Karpas-422 (cell line): ENCODE data around the gene DENND1B. TPM values are rescaled to one million over a fixed set of nuclear protein-coding genes. Genes with fewer than 3 reads are reported as not detected.

Experiments
- DNase-seq: peaks from one replicate; pipeline ENCODE4 v3.0.0-alpha.2; 2015
- H2AFZ ChIP-seq: fragments of 200-600 bp; sonication (generic); 2 replicates; pipeline ENCODE4 v1.6.1; 2014; ENCODE audit warnings: antibody characterized with exemption, low read length, mixed read lengths
- H3K27ac ChIP-seq: fragments of 200-600 bp; sonication (generic); 2 replicates; pipeline ENCODE4 v1.5.1; 2014; ENCODE audit warnings: mild to moderate bottlenecking, low read length, moderate library complexity
- H3K27me3 ChIP-seq: fragments of 200-600 bp; sonication (generic); 2 replicates; pipeline ENCODE4 v1.6.1; 2014; ENCODE audit warnings: low read length, mixed read lengths
- H3K36me3 ChIP-seq: fragments of 200-600 bp; sonication (generic); 2 replicates; pipeline ENCODE4 v1.6.1; 2014; ENCODE audit warnings: low read length, mixed read lengths; ENCODE audit not compliant: insufficient read depth
- H3K4me1 ChIP-seq: fragments of 200-600 bp; sonication (generic); 2 replicates; pipeline ENCODE4 v1.6.1; 2014; ENCODE audit warnings: mild to moderate bottlenecking, low read length, mixed read lengths
- H3K4me2 ChIP-seq: fragments of 200-600 bp; sonication (generic); 2 replicates; pipeline ENCODE4 v1.6.1; 2014; ENCODE audit warnings: low read length, low read depth, mild to moderate bottlenecking; ENCODE audit not compliant: poor library complexity, severe bottlenecking
- H3K4me3 ChIP-seq: fragments of 200-600 bp; sonication (generic); 2 replicates; pipeline ENCODE4 v1.5.1; 2014; ENCODE audit warnings: mild to moderate bottlenecking, antibody characterized with exemption, low read length, mixed read lengths
- H3K79me2 ChIP-seq: fragments of 200-600 bp; sonication (generic); 2 replicates; pipeline ENCODE4 v1.6.1; 2014; ENCODE audit warnings: mild to moderate bottlenecking, low read length, mixed read lengths
- H3K9ac ChIP-seq: fragments of 200-600 bp; sonication (generic); 2 replicates; pipeline ENCODE4 v1.6.0; 2014; ENCODE audit warnings: low read length
- H3K9me2 ChIP-seq: fragments of 200-600 bp; sonication (generic), shearing (Covaris generic); replicated peaks from 2 replicates; pipeline ENCODE4 v1.6.0; 2014; ENCODE audit warnings: mild to moderate bottlenecking, low read length, moderate library complexity; ENCODE audit not compliant: insufficient read depth
- H3K9me3 ChIP-seq: fragments of 300-700, 200-600 bp; sonication (generic); 2 replicates; pipeline ENCODE4 v1.6.1; 2014; ENCODE audit warnings: low read length, mixed read lengths
- H4K20me1 ChIP-seq: fragments of 200-600 bp; sonication (generic); 2 replicates; pipeline ENCODE4 v1.6.1; 2014; ENCODE audit warnings: mild to moderate bottlenecking, antibody characterized with exemption, low read length, low read depth; ENCODE audit not compliant: insufficient read depth
- total RNA-seq: library from RNA; depleted of rRNA; stranded (reverse); fragments of >200 nt; shearing (Covaris generic); gene quantifications from 2 replicates; pipeline ENCODE4 v1.2.3, GENCODE V29; 2014; ENCODE audit warnings: low replicate concordance

Gene DENND1B
- total RNA-seq, 1 experiment from 2014 or later, result 36.0 TPM

- no peaks in the 10 kb centered on the region for H3K27me3 ChIP-seq
- H3K9ac ChIP-seq, result no peak overlapping the region
- no peaks in the 10 kb centered on the region for H3K4me1 ChIP-seq
- no peaks in the 10 kb centered on the region for H3K36me3 ChIP-seq
- H2AFZ ChIP-seq, result no peak overlapping the region
- H3K4me3 ChIP-seq, result no peak overlapping the region
- H3K79me2 ChIP-seq, result no peaks in the 10 kb centered on the region
- no peaks in the 10 kb centered on the region for H4K20me1 ChIP-seq
- no peak overlapping the region for H3K4me2 ChIP-seq
- no peaks in the 10 kb centered on the region for H3K9me2 ChIP-seq
- no peaks in the 10 kb centered on the region for H3K9me3 ChIP-seq
- no peak for DNase-seq
- H3K27ac ChIP-seq, result no peak overlapping the region
These were observed 231.2 kb downstream of the DENND1B start for GRCh38 chr1:197544130-197544529.

- no peaks in the 10 kb centered on the region for H3K4me1 ChIP-seq
- no peaks in the 10 kb centered on the region for H3K9me2 ChIP-seq
- H3K9me3 ChIP-seq, result no peaks in the 10 kb centered on the region
- H3K79me2 ChIP-seq, result no peaks in the 10 kb centered on the region
- H3K9ac ChIP-seq, result no peak overlapping the region
- H3K4me2 ChIP-seq, result no peak overlapping the region
- DNase-seq, result no peak
- H3K4me3 ChIP-seq, result no peak overlapping the region
- H2AFZ ChIP-seq, result no peak overlapping the region
- no peak overlapping the region for H3K27ac ChIP-seq
- no peaks in the 10 kb centered on the region for H3K36me3 ChIP-seq
- H3K27me3 ChIP-seq, result no peaks in the 10 kb centered on the region
- no peaks in the 10 kb centered on the region for H4K20me1 ChIP-seq
These were observed 233.9 kb downstream of the DENND1B start for GRCh38 chr1:197541411-197541810.

- Histone ChIP-seq H3K4me3 (no peak overlapping the region), H3K9me2 (no peaks in the 10 kb centered on the region), H4K20me1 (no peaks in the 10 kb centered on the region), H3K79me2 (no peaks in the 10 kb centered on the region), H3K4me2 (no peak overlapping the region), H3K9me3 (no peaks in the 10 kb centered on the region), H3K9ac (no peak overlapping the region), H3K4me1 (peaks cover 9% of the 10 kb centered on the region; the same call in 1 of the 2 replicates), H3K27me3 (no peaks in the 10 kb centered on the region), H3K36me3 (no peaks in the 10 kb centered on the region), H2AFZ (no peak overlapping the region), H3K27ac (no peak overlapping the region)
- DNase-seq, result peak; percentile 76
These were observed 248.4 kb downstream of the DENND1B start for GRCh38 chr1:197526736-197527371.

GRCh38 chr1:197521118-197521739, 254.1 kb downstream of the DENND1B start:
- Histone ChIP-seq H4K20me1 (no peaks in the 10 kb centered on the region), H3K9me3 (no peaks in the 10 kb centered on the region), H3K27me3 (no peaks in the 10 kb centered on the region), H2AFZ (no peak overlapping the region), H3K36me3 (no peaks in the 10 kb centered on the region), H3K79me2 (no peaks in the 10 kb centered on the region), H3K9ac (no peak overlapping the region), H3K9me2 (no peaks in the 10 kb centered on the region), H3K4me3 (no peak overlapping the region), H3K4me1 (peaks cover 12% of the 10 kb centered on the region), H3K27ac (no peak overlapping the region), H3K4me2 (no peak overlapping the region)
- DNase-seq, result peak; percentile 70

GRCh38 chr1:197519741-197520334, 255.4 kb downstream of the DENND1B start:
- H3K27me3 ChIP-seq, result no peaks in the 10 kb centered on the region
- no peaks in the 10 kb centered on the region for H3K36me3 ChIP-seq

GRCh38 chr1:197515421-197515820, 259.9 kb downstream of the DENND1B start:
- Histone ChIP-seq H4K20me1 (no peaks in the 10 kb centered on the region), H3K36me3 (no peaks in the 10 kb centered on the region), H3K4me1 (no peaks in the 10 kb centered on the region), H3K9me3 (no peaks in the 10 kb centered on the region), H3K79me2 (no peaks in the 10 kb centered on the region), H3K4me2 (no peak overlapping the region), H3K27ac (no peak overlapping the region), H3K4me3 (no peak overlapping the region), H3K27me3 (no peaks in the 10 kb centered on the region), H3K9ac (no peak overlapping the region), H3K9me2 (no peaks in the 10 kb centered on the region), H2AFZ (no peak overlapping the region)
- no peak for DNase-seq

More at GRCh38 chr1:197519741-197520334, 255.4 kb downstream of the DENND1B start:
- H3K9ac ChIP-seq, result no peak overlapping the region
- H3K4me2 ChIP-seq, result no peak overlapping the region
- no peak overlapping the region for H2AFZ ChIP-seq
- H3K9me3 ChIP-seq, result no peaks in the 10 kb centered on the region
- peak; percentile 64 for DNase-seq
- H3K27ac ChIP-seq, result no peak overlapping the region
- H3K4me3 ChIP-seq, result no peak overlapping the region
- H3K79me2 ChIP-seq, result no peaks in the 10 kb centered on the region
- H4K20me1 ChIP-seq, result no peaks in the 10 kb centered on the region
- H3K9me2 ChIP-seq, result no peaks in the 10 kb centered on the region
- peaks cover 12% of the 10 kb centered on the region for H3K4me1 ChIP-seq

- Histone ChIP-seq H3K79me2 (no peaks in the 10 kb centered on the region), H3K9me3 (no peaks in the 10 kb centered on the region), H3K27me3 (no peaks in the 10 kb centered on the region), H3K4me3 (no peak overlapping the region), H3K9ac (no peak overlapping the region), H4K20me1 (no peaks in the 10 kb centered on the region), H2AFZ (no peak overlapping the region), H3K9me2 (no peaks in the 10 kb centered on the region), H3K27ac (no peak overlapping the region), H3K36me3 (no peaks in the 10 kb centered on the region), H3K4me1 (no peaks in the 10 kb centered on the region), H3K4me2 (no peak overlapping the region)
- DNase-seq, result no peak
These were observed 264.4 kb downstream of the DENND1B start for GRCh38 chr1:197510691-197511378.

GRCh38 chr1:197496722-197497121, 278.6 kb downstream of the DENND1B start:
- DNase-seq, result no peak
- Histone ChIP-seq H3K36me3 (no peaks in the 10 kb centered on the region), H3K27me3 (no peaks in the 10 kb centered on the region), H3K79me2 (no peaks in the 10 kb centered on the region), H3K4me3 (no peak overlapping the region), H3K4me1 (no peaks in the 10 kb centered on the region), H3K9ac (no peak overlapping the region), H3K27ac (no peak overlapping the region), H2AFZ (no peak overlapping the region), H3K9me2 (no peaks in the 10 kb centered on the region), H3K9me3 (no peaks in the 10 kb centered on the region), H3K4me2 (no peak overlapping the region), H4K20me1 (no peaks in the 10 kb centered on the region)
